GM03348 (cell line): ENCODE data around the gene FARP2.
"Not testable (repeated sequence)": the region's sequence is repeated elsewhere in the genome, so short reads cannot be mapped to it uniquely, and the experiment has no call there.

Source experiments
- DNase-seq: peaks from one replicate; pipeline ENCODE4 v3.0.0; 2012; ENCODE audit warnings: low spot score

The FARP2 gene

GRCh38 chr2:241413501-241413900, 57.4 kb downstream of the FARP2 start:
- not testable (repeated sequence) for DNase-seq

GRCh38 chr2:241413929-241414580, 58.0 kb downstream of the FARP2 start:
- no peak for DNase-seq

- no peak for DNase-seq
Measured at GRCh38 chr2:241415196-241415595, 59.1 kb downstream of the FARP2 start.

GRCh38 chr2:241417626-241418025, 61.5 kb downstream of the FARP2 start:
- no peak for DNase-seq

GRCh38 chr2:241421330-241421729, 65.2 kb downstream of the FARP2 start:
- no peak for DNase-seq

- not testable (repeated sequence) for DNase-seq
Measured at GRCh38 chr2:241421942-241422341, 65.9 kb downstream of the FARP2 start.

- no peak for DNase-seq
Measured at GRCh38 chr2:241422350-241422749, 66.3 kb downstream of the FARP2 start.

- DNase-seq: not testable (repeated sequence)
Measured at GRCh38 chr2:241423489-241423888, 67.4 kb downstream of the FARP2 start.

- no peak for DNase-seq
Measured at GRCh38 chr2:241425368-241425767, 69.3 kb downstream of the FARP2 start.

GRCh38 chr2:241430178-241430577, 74.1 kb downstream of the FARP2 start:
- no peak for DNase-seq

GRCh38 chr2:241432824-241433448, 76.9 kb downstream of the FARP2 start:
- no peak for DNase-seq

- DNase-seq: no peak
Measured at GRCh38 chr2:241437179-241437578, 81.1 kb downstream of the FARP2 start.

- no peak for DNase-seq
Measured at GRCh38 chr2:241441492-241441891, 85.4 kb downstream of the FARP2 start.

- DNase-seq: no peak
Measured at GRCh38 chr2:241443486-241444223, 87.6 kb downstream of the FARP2 start.

- DNase-seq: no peak
Measured at GRCh38 chr2:241445426-241445825, 89.3 kb downstream of the FARP2 start.

- not testable (repeated sequence) for DNase-seq
Measured at GRCh38 chr2:241450092-241450491, 94.0 kb downstream of the FARP2 start.

- no peak for DNase-seq
Measured at GRCh38 chr2:241451840-241452506, 95.9 kb downstream of the FARP2 start.

- not testable (repeated sequence) for DNase-seq
Measured at GRCh38 chr2:241453919-241454318, 97.8 kb downstream of the FARP2 start.

- DNase-seq: no peak
Measured at GRCh38 chr2:241454837-241455485, 98.9 kb downstream of the FARP2 start.

- no peak for DNase-seq
Measured at GRCh38 chr2:241456546-241456945, 100.5 kb downstream of the FARP2 start.

- DNase-seq: no peak
Measured at GRCh38 chr2:241458687-241459086, 102.6 kb downstream of the FARP2 start.

- no peak for DNase-seq
Measured at GRCh38 chr2:241459520-241459919, 103.4 kb downstream of the FARP2 start.
